HG03571 (cell line): ENCODE measurements around the gene SELENOF.
"Not testable (repeated sequence)": the region's sequence is repeated elsewhere in the genome, so short reads cannot be mapped to it uniquely, and the experiment has no call there.

Source experiments
- ATAC-seq: cut with Tn5 transposase; IDR thresholded peaks from one replicate; pipeline ENCODE4 v1.9.1; 2021; ENCODE audit not compliant: unreplicated experiment

The SELENOF gene

GRCh38 chr1:86922445-86922844, 8.5 kb upstream of the SELENOF start:
- no peak for ATAC-seq

- ATAC-seq = no peak
These were observed 2.8 kb upstream of the SELENOF start for GRCh38 chr1:86916752-86917151.

DNA sequence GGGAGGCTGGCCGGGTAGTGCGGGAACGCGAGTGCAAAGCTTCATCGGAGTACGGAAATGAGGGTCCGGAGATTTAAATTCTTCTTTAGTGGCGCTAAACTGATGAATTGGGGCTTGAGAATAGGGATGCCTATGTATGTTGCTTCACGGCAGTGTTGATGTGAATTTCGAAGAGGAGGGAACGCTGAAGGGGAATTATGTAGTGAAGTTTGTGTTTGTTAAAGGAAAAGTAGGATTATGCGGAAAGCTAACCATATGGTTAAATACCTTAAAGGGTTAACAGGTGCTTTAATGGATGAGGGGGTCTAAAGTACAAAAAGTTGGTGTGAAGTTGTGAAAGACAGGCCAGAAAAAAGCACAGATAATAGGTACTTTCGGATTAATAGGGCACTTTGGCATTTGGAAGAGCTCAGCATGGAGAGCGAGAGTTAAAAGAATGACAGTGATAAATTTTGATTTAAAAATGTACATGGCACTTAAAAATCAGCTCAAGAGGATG, 1.9 kb upstream of the SELENOF start:
- ATAC-seq = no peak

DNA sequence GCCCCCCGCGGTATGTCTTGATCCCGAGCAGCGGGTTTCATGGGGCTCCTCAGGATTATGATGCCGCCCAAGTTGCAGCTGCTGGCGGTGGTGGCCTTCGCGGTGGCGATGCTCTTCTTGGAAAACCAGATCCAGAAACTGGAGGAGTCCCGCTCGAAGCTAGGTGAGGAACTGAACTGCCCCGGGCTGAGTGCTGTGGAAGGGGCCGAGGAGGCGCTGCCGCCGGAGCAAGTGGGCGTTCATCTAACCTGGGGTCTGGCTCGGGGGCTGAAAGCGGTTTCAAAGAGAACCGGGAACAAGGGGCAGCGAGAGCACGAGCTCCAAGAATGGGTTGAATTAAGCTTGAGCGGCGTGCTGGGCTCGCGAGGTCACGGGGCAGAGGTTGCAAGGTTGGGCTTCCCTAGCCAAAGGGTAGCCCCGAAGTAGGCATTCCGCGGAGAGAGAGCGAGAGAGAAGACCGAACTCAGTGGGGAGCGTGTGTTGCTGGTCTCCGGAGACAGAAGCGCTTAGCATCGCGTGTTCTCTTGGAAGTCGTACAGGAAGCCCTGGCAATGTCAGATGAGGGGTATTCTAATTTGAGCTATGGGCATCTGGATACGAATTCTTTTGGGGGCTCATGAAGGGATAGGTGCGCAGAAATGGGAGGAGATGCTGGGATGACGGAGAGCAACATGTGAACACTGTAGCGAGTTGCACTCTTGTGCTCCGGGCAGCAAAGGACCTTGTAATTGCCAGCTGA, 1.2 kb upstream of the SELENOF start:
- no peak for ATAC-seq

DNA sequence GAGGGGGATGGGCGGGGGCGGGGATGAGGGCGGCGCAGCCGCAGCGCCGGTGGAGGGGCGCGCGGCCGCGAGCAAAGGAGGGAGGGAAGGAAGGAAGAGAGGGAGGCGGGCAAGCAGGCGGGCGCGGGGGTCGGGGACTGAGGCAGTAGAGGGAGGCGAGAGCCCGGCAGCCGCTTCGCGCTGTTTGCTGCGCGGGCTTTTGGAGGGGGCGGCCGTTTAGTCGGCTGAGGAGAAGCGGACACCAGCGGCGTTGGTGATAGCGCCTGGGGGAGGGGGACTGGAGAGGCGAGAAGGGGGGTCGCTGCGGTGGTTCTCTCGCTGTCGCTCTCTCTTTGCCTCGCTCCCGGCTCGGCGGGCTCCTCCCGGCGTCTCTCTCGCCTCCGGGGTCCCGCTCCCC, 673 bp upstream of the SELENOF start, which contains the start of gene HS2ST1:
TSS of gene HS2ST1 (plus strand) at position 35 of the 397 bp plus-strand sequence.
- no peak for ATAC-seq

DNA sequence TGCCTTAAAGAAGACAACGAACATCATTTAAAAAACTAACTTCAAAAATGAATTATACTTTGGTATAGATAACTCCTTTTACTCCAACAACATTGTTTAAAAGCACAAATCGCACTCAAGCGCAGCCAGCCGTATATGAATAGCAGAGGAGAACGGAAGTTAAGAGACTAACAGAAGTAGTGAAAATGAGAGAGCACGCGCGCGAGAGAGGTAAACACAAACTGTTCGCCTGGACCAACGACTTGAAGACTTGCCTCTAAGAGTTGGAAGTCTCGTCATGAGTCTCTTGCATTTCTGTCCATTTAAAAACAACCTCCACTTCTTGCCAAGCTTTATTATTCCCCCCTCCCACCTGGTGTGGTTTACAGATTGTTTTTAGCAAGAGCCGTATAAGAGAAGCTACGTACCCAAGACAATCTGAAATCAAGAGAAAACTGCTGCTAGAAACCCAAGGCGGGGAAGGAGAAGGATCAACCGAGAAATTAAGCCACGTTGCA, 479 bp downstream of the SELENOF start:
- ATAC-seq = peak; percentile 20

DNA sequence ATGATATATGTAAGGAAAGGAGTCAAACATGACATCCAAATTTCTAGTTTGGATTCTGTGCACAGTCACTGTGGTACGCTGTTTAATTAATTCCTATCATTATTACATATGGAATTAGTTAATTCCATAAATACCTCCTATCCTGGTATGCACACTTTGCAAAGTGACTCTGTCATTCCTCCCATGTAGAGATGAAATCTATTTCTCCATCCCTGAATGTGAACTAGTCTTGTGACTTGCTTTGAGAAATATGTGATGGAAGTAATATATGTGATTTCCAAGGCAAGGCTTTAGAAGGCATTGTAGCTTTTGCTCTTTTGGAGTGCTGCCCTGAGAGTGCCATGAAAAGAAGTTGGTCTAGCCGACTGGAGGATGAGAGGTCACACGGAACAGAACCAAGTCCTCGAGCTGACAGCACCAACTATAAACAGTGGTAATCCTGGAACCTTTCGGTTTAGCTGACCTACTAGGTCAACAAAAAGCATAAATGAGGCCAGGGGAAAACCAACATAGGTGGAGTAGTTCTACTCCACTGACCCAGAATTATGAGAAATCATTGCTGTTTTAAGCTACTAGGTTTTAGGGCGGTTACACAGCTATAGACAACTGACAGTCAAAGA, 1.5 kb downstream of the SELENOF start:
- ATAC-seq = no peak

GRCh38 chr1:86906419-86906818, 7.5 kb downstream of the SELENOF start:
- ATAC-seq = no peak

GRCh38 chr1:86905875-86906274, 8.1 kb downstream of the SELENOF start:
- ATAC-seq = no peak

DNA sequence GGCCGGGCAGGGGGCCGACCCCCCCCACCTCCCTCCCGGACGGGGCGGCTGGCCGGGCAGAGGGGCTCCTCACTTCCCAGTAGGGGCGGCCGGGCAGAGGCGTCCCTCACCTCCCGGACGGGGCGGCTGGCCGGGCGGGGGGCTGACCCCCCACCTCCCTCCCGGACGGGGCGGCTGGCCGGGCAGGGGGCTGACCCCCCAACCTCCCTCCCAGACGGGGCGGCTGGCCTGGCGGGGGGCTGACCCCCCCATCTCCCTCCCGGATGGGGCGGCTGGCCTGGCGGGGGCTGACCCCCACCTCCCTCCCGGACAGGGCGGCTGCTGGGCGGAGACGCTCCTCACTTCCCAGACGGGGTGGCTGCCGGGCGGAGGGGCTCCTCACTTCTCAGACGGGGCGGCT, 14.5 kb downstream of the SELENOF start:
- ATAC-seq = not testable (repeated sequence)

GRCh38 chr1:86888327-86888726, 25.6 kb downstream of the SELENOF start:
- no peak for ATAC-seq

GRCh38 chr1:86887479-86888162, 26.3 kb downstream of the SELENOF start:
- no peak for ATAC-seq

- ATAC-seq = no peak
These were observed 38.2 kb downstream of the SELENOF start for GRCh38 chr1:86875722-86876121.

- ATAC-seq = no peak
These were observed 41.8 kb downstream of the SELENOF start for GRCh38 chr1:86872086-86872485.

DNA sequence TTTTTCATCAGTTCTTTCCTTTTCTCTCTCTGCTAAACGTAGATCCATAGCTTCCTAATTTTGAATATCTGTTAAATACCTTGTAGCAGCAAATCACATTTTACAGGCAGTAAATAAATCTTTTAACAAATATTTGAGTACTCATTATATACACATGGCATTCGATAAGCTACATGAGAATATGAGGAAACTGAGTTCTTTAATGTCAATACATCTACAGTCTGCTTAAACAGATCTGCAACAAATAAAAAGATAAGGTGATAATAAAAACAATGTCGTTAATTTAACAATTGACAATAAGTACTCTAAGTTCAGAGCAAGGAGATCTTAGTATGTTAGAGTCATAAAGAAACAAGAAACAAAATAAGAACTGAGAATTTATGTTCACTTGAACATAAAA, 42.9 kb downstream of the SELENOF start:
- ATAC-seq = no peak

DNA sequence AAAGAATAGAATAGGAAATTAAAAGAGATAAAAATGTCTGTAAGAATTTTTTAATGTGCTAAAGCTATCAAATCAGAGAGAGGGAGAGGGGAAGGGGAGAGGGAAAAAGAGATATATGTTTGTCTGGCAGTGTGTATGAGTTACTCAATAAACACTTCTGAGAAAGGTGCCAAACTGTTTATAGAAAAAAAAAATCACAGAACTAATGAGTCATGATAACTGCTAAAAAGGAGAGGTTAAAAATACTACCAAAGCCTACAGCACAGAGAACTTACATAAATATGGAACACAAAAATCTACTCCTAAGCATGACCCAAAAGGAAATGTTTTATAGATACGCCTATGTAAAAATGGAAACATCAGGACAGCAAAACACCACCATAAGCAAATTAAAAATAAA, 45.4 kb downstream of the SELENOF start:
- no peak for ATAC-seq

DNA sequence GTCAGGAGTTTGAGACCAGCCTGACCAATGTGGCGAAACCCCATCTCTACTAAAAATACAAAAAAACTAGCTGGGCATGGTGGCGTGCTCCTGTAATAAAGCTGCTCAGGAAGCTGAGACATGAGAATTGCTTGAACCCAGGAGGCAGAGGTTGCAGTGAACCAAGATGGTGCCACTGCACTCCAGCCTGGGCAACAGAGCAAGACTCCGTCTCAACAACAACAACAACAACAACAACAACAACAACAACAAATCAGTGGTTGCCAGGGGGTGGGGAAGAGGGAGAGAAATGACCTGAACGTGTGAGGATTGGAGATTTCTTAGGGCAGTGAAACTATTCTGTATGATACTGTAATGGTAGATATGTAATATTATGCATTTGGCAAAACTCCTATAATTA, 46.6 kb downstream of the SELENOF start:
- not testable (repeated sequence) for ATAC-seq

- no peak for ATAC-seq
These were observed 47.3 kb downstream of the SELENOF start for GRCh38 chr1:86866665-86867064.

- ATAC-seq = no peak
These were observed 47.8 kb downstream of the SELENOF start for GRCh38 chr1:86865973-86866637.

- ATAC-seq = no peak
These were observed 51.0 kb downstream of the SELENOF start for GRCh38 chr1:86862920-86863319.

GRCh38 chr1:86861424-86861823, 52.5 kb downstream of the SELENOF start:
- ATAC-seq = no peak
